ENCODE results near the gene UGT1A4. TPM values are rescaled to one million over a fixed set of nuclear protein-coding genes. Genes with fewer than 3 reads are reported as not detected.

Gene UGT1A4
- total and polyA plus RNA-seq, 2 of the 8 experiments (the other 6 are each of a cell fraction or from before 2014, with no cell fraction given), result not detected

GRCh38 chr2:233815861-233816260 lies 97.3 kb downstream of the UGT1A4 start:
- H3K79me2 ChIP-seq (ENCODE audit: control insufficient read depth in 1 of 2, insufficient read depth in 2 of 2, low read length in 2 of 2), result no peaks in the 10 kb centered on the region
- H3K56ac ChIP-seq (replicated peaks; ENCODE audit: insufficient read length, low read depth, low read length), result no peak overlapping the region
- no peaks in the 10 kb centered on the region for H3K79me1 ChIP-seq (ENCODE audit: low read depth, low read length)
- H2BK15ac ChIP-seq (ENCODE audit: low read length), result no peak overlapping the region
- H4K8ac ChIP-seq (ENCODE audit: extremely low read depth, insufficient read depth, low read length), result no peak overlapping the region
- no peaks in the 10 kb centered on the region for H3K36me3 ChIP-seq (ENCODE audit: control insufficient read depth in 2 of 4, insufficient read depth in 4 of 4, low read length in 3 of 4)
- H3K4me3 ChIP-seq (ENCODE audit: extremely low read depth in 1 of 4, insufficient read depth in 2 of 4, low read depth in 3 of 4, low read length in 4 of 4), result no peak overlapping the region
- H4K5ac ChIP-seq (ENCODE audit: insufficient read length, low read depth, low read length), result no peak overlapping the region
- no peak overlapping the region for H3K9ac ChIP-seq (replicated peaks in 1 of 4; ENCODE audit: extremely low read depth in 1 of 4, low read depth in 3 of 4, low read length in 3 of 4)
- ChIA-PET POLR2A (ENCODE audit: partially characterized antibody) (no interaction called here), CTCF (ENCODE audit: partially characterized antibody) (no interaction called here)
- no peak overlapping the region for H2AK5ac ChIP-seq (ENCODE audit: low read depth, low read length)
- H4K20me1 ChIP-seq (replicated peaks in 1 of 2; ENCODE audit: control insufficient read depth in 1 of 2, insufficient read depth in 2 of 2, low read length in 2 of 2), result no peaks in the 10 kb centered on the region
- H3K23me2 ChIP-seq (ENCODE audit: low read depth, low read length), result no peaks in the 10 kb centered on the region
- no peak for DNase-seq (ENCODE audit: low read depth in 1 of 2, low spot score in 2 of 2)
- H3K14ac ChIP-seq (ENCODE audit: insufficient read length), result no peak overlapping the region
- H2BK20ac ChIP-seq (ENCODE audit: low read length), result no peak overlapping the region
- H3K27me3 ChIP-seq (replicated peaks in 1 of 4; ENCODE audit: control insufficient read depth in 3 of 4, extremely low read depth in 1 of 4, insufficient read depth in 3 of 4, low read length in 3 of 4), result no peaks in the 10 kb centered on the region
- 84% methylated on average over 6 of the region's 6 CpGs; no CpG with 5 or more reads in 1 of the 2 experiments for WGBS, 2 experiments (ENCODE audit: extremely low coverage in 1 of 2, insufficient coverage in 1 of 2, insufficient read length in 1 of 2, insufficient replicate concordance in 2 of 2, low coverage in 1 of 2, low lambda C conversion rate in 2 of 2, missing lambda C conversion rate in 1 of 2)
- TF ChIP-seq CHD1 (IDR thresholded peaks at IDR 0.05; ENCODE audit: low read depth, low read length) (no peak), KDM4A (IDR thresholded peaks at IDR 0.05; ENCODE audit: low read depth, low read length, severe bottlenecking) (no peak), SP1 (IDR thresholded peaks at IDR 0.05; ENCODE audit: low read depth, low read length) (no peak), TEAD4 (IDR thresholded peaks at IDR 0.05; ENCODE audit: low read depth, low read length) (no peak), SUZ12 (IDR thresholded peaks at IDR 0.05; ENCODE audit: low read length) (no peak), SP2 (IDR thresholded peaks at IDR 0.05; ENCODE audit: low read length) (no peak)
- no peak overlapping the region for H2BK12ac ChIP-seq (ENCODE audit: low read depth, low read length)
- H3K23ac ChIP-seq (ENCODE audit: insufficient read length), result no peak overlapping the region
- H4K91ac ChIP-seq (replicated peaks; ENCODE audit: insufficient read length, low read length), result no peak overlapping the region
- no peak overlapping the region for H3K4me2 ChIP-seq (ENCODE audit: insufficient read depth in 1 of 2, low read depth in 2 of 2, low read length in 2 of 2)
- no peaks in the 10 kb centered on the region for H3K4me1 ChIP-seq (replicated peaks in 1 of 4; ENCODE audit: control insufficient read depth in 3 of 4, insufficient read depth in 4 of 4, low read length in 3 of 4)
- no peak overlapping the region for H2AFZ ChIP-seq (ENCODE audit: low read length)
- H3K27ac ChIP-seq (ENCODE audit: low read depth, low read length), result no peak overlapping the region
- no peaks in the 10 kb centered on the region for H3K9me3 ChIP-seq (ENCODE audit: insufficient read depth in 2 of 2, low read depth in 1 of 2, low read length in 1 of 2)
- FAIRE-seq, result no peak
- no peak overlapping the region for H2BK5ac ChIP-seq (ENCODE audit: low read depth, low read length)
- no peak overlapping the region for H3K4ac ChIP-seq (replicated peaks; ENCODE audit: insufficient read length, low read depth, low read length)
- H3K18ac ChIP-seq (ENCODE audit: extremely low read depth, low read length), result no peak overlapping the region
- H2BK120ac ChIP-seq (replicated peaks; ENCODE audit: low read depth, low read length), result no peak overlapping the region
